Heart right ventricle (tissue), 16 donors: Measurements from ENCODE around the gene HPN. TPM values are rescaled to one million over a fixed set of nuclear protein-coding genes. Genes with fewer than 3 reads are reported as not detected.
"Not testable (repeated sequence)": the region's sequence is repeated elsewhere in the genome, so short reads cannot be mapped to it uniquely, and the experiment has no call there.

Experiments
- ATAC-seq, 8 donors: fragments of 200-7000 bp; cut with Tn5 transposase; one replicate each; pipeline ENCODE4 v1.9.1; 2020; ENCODE audit warnings: mild to moderate bottlenecking in 8 of 8, moderate library complexity in 8 of 8, moderate number of reproducible peaks in 1 of 8
- DNase-seq, 2 donors: peaks; one replicate each; pipeline ENCODE4 v3.0.0-alpha.2; 2020
- H3K27ac ChIP-seq, 10 donors: fragments of 200-600 bp; sonication (generic) in 2 of 10; one replicate each; pipeline versions ENCODE4 v1.5.0 to v1.8.0; 2020 to 2022; ENCODE audit warnings: mild to moderate bottlenecking in 3 of 10
- H3K27me3 ChIP-seq, 7 donors: fragments of 200-600 bp; one replicate each; pipeline ENCODE4 v1.8.0; 2021 to 2022; ENCODE audit warnings: mild to moderate bottlenecking in 2 of 7
- H3K36me3 ChIP-seq, 9 donors: fragments of 200-600 bp; sonication (generic) in 1 of 9; one replicate each; pipeline versions ENCODE4 v1.5.0 to v1.8.0; 2020 to 2022; ENCODE audit warnings: mild to moderate bottlenecking in 2 of 9
- H3K4me1 ChIP-seq, 9 donors: fragments of 200-600 bp; sonication (generic) in 1 of 9; one replicate each; pipeline versions ENCODE4 v1.5.0 to v1.8.0; 2020 to 2022; ENCODE audit warnings: mild to moderate bottlenecking in 4 of 9
- H3K4me3 ChIP-seq, 10 donors: fragments of 200-600 bp; sonication (generic) in 2 of 10; one replicate each; pipeline versions ENCODE4 v1.5.0 to v1.8.0; 2020 to 2022; ENCODE audit warnings: mild to moderate bottlenecking in 7 of 10, moderate library complexity in 2 of 10
- H3K9me3 ChIP-seq, 11 donors: fragments of 200-600 bp in 10 of 11; sonication (generic) in 2 of 11; one replicate each; pipeline versions ENCODE4 v1.5.0 to v1.8.0; 2013 to 2022; ENCODE audit warnings: mild to moderate bottlenecking in 2 of 11, control low read depth in 1 of 11, moderate library complexity in 1 of 11
- CTCF ChIP-seq, 9 donors: fragments of 200-600 bp; sonication (generic) in 2 of 9; IDR thresholded peaks; one replicate each; pipeline versions ENCODE4 v1.5.0 to v1.8.0; 2021 to 2022; ENCODE audit warnings: antibody characterized with exemption in 9 of 9, mild to moderate bottlenecking in 5 of 9, moderate library complexity in 1 of 9
- WGBS, 2 donors: extraction: QIAGEN DNeasy Blood & Tissue Kit; methylation state at CpG; one replicate each; pipeline ENCODE4 v1.1.7; 2013; ENCODE audit warnings: inconsistent platforms in 1 of 2; 5-methylcytosine and 5-hydroxymethylcytosine counted together
- intact Hi-C, 10 donors: fragments of 100-400 bp; cut with DNase I; formaldehyde crosslinking; loops; one replicate each; pipeline versions ENCODE4 v1.11.1 to v1.14.2; 2022
- polyA plus RNA-seq, 2 donors: library from polyadenylated mRNA; stranded (reverse); fragments of 200-250 nt; gene quantifications; one replicate each; pipeline ENCODE4 v1.2.3, GENCODE V29; 2013
- total RNA-seq, 10 donors: library from RNA; stranded (reverse); fragmentation: NEBNext Ultra II Directional in 3 of 10; extraction: Animal tissue kit (Norgen Biotek cat#: 25700) in 3 of 10; gene quantifications; one replicate each; pipeline versions ENCODE4 v1.2.1 to v1.2.4, GENCODE V29; 2021 to 2023
- donor health status: Arrhythmogenic right ventricular cardiomyopathy.
- donor health status: ischemic (EF 13 %, LVEDD 7.1; RV severe dilation, severe dysfunction).
- donor health status: healthy with polysubstance abuse.
- donor health status: DM: no; HTN: yes; CAD: no.
- donor health status: DM: no; HTN: no; CAD: no.
- donor health status: ischemic (EF 25% LVEDD 6.9; RV normal size, moderate dysfunction).
- donor health status: ischemic (EF 25% LVEDD 5.7; RV mildly dilated, moderate dysfunction).
- donor health status: healthy.
- donor health status: DM: yes; HTN: yes; CAD: no.
- donor health status: Ischemic cardiomyopathy.
- donor health status: ischemic (EF 35%, LVEDD 5.7; RV mildly dilated, moderate dysfunction).
- donor health status: nonischemic (EF 11% LVEDD 7.7; RV severe dilation, severe dysfunction).
- donor health status: DM: yes; HTN: yes; CAD: no.
- donor health status: PGD.
- donor health status: ischemic (EF 29% LVEDD 5.4; RV normal size, mild dysfunction).
- donor health status: nonischemic (EF 23%, LVEDD 6.1; RV moderate dilation, normal function).

HPN gene
- total and polyA plus RNA-seq, 12 donors = 1.4 to 13.1 (median 4.0) TPM

GRCh38 chr19:35099155-35099896, 57.8 kb downstream of the HPN start:
- Histone ChIP-seq H3K27ac (no peak overlapping the region), H3K4me1 (no peaks in the 10 kb centered on the region), H3K4me3 (no peak overlapping the region), H3K36me3 (no peaks in the 10 kb centered on the region), H3K9me3 (no peaks in the 10 kb centered on the region), H3K27me3 (no peaks in the 10 kb centered on the region)
- DNase-seq (no peak), ATAC-seq (peak in 2 of 8 donors; percentile 8 to 25)
- intact Hi-C loops = loop anchor here in 1 of 10 donors (10.0 kb wide), 1 partner anchor 125 kb away; no protein-coding TSS in a partner anchor
- TF ChIP-seq CTCF (IDR thresholded peaks at IDR 0.05) = no peak
- WGBS, 2 donors = 83 to 88% methylated on average over 21 of the region's 21 CpGs

- H3K27me3 ChIP-seq = no peaks in the 10 kb centered on the region
- H3K4me3 ChIP-seq = no peak overlapping the region
- H3K36me3 ChIP-seq = no peaks in the 10 kb centered on the region
- DNase-seq = no peak
- intact Hi-C loops = loop anchor here in 1 of 10 donors (10.0 kb wide), 1 partner anchor 125 kb away; no protein-coding TSS in a partner anchor
- TF ChIP-seq CTCF (IDR thresholded peaks at IDR 0.05) = no peak
- H3K27ac ChIP-seq = no peak overlapping the region
- 95 to 96% methylated on average over 13 of the region's 13 CpGs for WGBS, 2 donors
- H3K9me3 ChIP-seq = no peaks in the 10 kb centered on the region
- H3K4me1 ChIP-seq = no peaks in the 10 kb centered on the region
- ATAC-seq = no peak
These were observed 58.4 kb downstream of the HPN start for GRCh38 chr19:35099897-35100275.

GRCh38 chr19:35100588-35101533, 59.3 kb downstream of the HPN start:
- DNase-seq (no peak), ATAC-seq (no peak)
- Histone ChIP-seq H3K27ac (no peak overlapping the region), H3K9me3 (no peaks in the 10 kb centered on the region), H3K36me3 (no peaks in the 10 kb centered on the region), H3K4me1 (no peaks in the 10 kb centered on the region), H3K27me3 (no peaks in the 10 kb centered on the region), H3K4me3 (no peak overlapping the region)
- 71 to 72% methylated on average over 16 of the region's 16 CpGs for WGBS, 2 donors
- intact Hi-C loops = no loop called here
- TF ChIP-seq CTCF (IDR thresholded peaks at IDR 0.05) = no peak

GRCh38 chr19:35101949-35102348, 60.4 kb downstream of the HPN start:
- ATAC-seq, H3K4me1 ChIP-seq, H3K9me3 ChIP-seq, H3K36me3 ChIP-seq, DNase-seq, intact Hi-C loops, H3K27ac ChIP-seq, H3K27me3 ChIP-seq, H3K4me3 ChIP-seq: not testable (repeated sequence)
- WGBS, 2 donors = 94 to 97% methylated on average over 10 of the region's 10 CpGs

GRCh38 chr19:35103614-35104013, 62.1 kb downstream of the HPN start:
- H3K36me3 ChIP-seq, H3K4me1 ChIP-seq, H3K4me3 ChIP-seq, intact Hi-C loops, ATAC-seq, H3K9me3 ChIP-seq, DNase-seq, H3K27ac ChIP-seq, H3K27me3 ChIP-seq: not testable (repeated sequence)
- WGBS, 2 donors = 77 to 81% methylated on average over 10 of the region's 10 CpGs
